Adipose tissue (tissue), 3 donors: ENCODE data around the gene COPS3. TPM values are rescaled to one million over a fixed set of nuclear protein-coding genes. Genes with fewer than 3 reads are reported as not detected.

Source experiments
- H3K27ac ChIP-seq: one replicate; pipeline ENCODE4 v1.5.1; 2013; ENCODE audit warnings: low read depth, low read length
- WGBS, 3 donors: extraction: QIAGEN DNeasy Blood & Tissue Kit; methylation state at CpG; one replicate each; pipeline ENCODE4 v1.1.7; 2013; 5-methylcytosine and 5-hydroxymethylcytosine counted together
- polyA plus RNA-seq, 3 donors: library from polyadenylated mRNA; stranded (reverse); fragments of 200-250 nt; gene quantifications; one replicate each; pipeline ENCODE4 v1.2.3, GENCODE V29; 2013
- donor health status: healthy with polysubstance abuse.
- donor health status: Bipolar disorder and iron deficiency.
- donor health status: healthy.

Gene COPS3
- polyA plus RNA-seq: 10 to 100 TPM; 40.6 to 57.6 (median 44.3) TPM

DNA sequence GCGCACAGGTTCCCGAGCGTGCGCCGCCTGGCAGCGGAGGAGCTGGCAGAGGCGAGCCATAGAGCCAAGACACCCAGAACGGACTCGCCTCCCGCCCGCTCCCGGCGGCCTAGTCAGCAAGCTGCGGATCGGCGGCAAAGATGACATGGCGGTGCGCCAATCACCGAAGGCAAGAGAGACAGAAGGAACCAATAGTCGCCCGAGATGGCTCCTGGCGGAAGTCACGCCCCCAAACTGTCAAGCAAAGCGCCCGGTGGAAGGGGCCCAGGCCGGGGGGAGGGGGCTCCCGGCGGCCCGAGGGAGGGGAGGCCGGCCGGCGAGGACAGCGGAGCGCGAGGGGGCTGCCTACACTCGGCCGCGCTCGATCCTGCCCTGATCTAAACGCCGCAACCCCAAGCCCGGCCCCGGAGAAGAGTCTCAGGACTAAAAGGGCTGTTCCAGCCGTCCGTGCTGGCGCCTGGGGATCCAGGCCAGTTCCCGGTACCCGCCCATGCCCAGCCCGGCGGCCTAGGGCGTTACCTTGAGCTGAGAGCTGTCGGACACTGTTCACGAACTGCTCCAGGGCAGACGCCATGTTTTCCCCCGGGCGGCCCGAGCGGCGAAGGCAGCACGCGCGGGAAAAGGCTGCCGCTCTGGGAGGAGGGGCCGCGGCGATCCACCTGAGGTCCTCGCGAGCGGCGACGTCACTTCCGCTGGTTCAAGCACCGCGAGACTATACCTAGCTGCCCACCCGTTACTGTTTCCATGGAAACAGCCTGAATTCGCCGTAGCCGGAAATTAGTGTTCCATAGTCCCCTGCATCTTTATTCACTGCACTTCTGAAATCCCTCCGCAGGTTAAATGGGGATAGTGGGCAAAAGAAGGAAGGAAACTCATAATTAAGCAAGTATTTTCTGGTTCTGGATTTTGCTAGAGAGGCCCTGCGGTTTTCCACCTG is at the start of gene COPS3:
Gene COPS3, minus strand, starts transcription at position 634 of the 937 bp plus-strand sequence. Its CDS starts 60 bp downstream, at position 574.
- peak within 1 kb of the TSS; percentile 95 for H3K27ac ChIP-seq
- 0% methylated on average over 70 to 80 of the region's 80 CpGs for WGBS, 3 donors

DNA sequence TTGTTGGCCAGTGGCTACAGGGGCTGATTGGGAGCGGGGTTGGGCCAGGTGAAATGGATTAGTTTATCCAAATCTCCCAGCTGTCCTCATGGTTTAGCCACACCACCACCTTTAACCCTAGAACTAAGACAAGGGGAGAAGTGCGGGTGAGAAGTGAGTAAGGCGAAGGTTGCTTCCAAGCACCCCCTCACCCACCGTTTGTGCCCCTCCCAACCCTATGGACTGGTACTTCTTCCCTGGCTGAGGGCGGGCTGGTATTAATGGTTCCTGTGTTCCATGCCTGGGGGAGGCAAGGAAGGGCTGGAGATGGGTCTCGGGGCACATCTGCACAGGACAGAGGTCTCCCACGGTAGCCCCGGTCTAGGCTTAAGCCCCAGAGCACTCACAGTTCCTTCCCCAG is 47.2 kb upstream of the COPS3 start:
- 84 to 90% (median 86%) methylated on average over 8 of the region's 8 CpGs for WGBS, 3 donors
- H3K27ac ChIP-seq: no peak overlapping the region

DNA sequence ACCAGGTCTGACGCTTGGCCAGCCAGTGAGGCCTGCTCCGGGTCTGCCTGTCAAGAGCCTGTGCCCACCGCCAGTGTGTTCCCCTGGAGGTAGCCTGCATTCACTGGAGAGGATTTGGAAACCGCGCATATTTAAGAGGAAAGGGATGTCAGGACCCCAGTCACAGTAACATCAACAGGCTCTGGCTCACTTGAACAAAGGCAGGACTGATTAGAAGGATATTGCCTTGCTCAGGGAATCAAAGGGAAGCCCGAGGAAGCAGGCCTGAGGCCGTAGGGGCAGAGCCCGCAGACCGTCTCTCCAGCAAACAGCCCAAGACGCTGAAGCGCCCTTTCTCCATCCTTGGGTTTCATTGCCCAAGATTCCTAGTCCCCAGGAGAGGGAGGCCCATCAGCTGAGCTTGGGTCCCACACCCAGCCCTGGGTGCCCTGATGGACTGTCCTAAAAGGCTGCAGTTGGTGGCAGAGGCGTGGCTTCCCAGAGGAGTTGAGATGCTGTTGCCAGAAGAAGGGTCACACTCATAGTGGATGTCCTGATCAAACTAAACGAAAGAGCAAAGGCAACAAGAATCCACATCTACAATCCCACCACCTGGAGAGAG is 45.3 kb upstream of the COPS3 start:
- no peak overlapping the region for H3K27ac ChIP-seq
- 91 to 95% (median 92%) methylated on average over 13 of the region's 13 CpGs for WGBS, 3 donors

DNA sequence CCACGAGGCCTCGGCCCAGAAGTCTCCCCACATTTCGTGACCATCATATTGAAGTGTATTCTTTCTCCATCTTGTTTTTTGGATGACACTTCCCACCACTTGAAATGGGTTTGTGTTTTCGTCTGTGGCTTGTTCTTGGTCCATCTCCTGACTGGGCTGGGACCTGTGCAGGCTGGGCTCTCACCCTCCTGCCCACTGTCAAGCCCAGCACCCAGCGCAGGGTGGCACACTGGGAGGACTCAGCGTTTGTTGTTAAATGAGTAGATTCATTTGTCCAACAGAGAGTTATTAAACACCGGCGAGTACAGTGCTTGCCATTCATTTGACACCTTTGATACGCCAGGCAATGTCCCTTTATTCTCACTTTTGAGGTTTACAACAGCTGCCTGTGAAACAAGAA is 44.8 kb upstream of the COPS3 start:
- WGBS, 3 donors: 86 to 94% (median 88%) methylated on average over 9 of the region's 9 CpGs
- H3K27ac ChIP-seq: no peak overlapping the region

DNA sequence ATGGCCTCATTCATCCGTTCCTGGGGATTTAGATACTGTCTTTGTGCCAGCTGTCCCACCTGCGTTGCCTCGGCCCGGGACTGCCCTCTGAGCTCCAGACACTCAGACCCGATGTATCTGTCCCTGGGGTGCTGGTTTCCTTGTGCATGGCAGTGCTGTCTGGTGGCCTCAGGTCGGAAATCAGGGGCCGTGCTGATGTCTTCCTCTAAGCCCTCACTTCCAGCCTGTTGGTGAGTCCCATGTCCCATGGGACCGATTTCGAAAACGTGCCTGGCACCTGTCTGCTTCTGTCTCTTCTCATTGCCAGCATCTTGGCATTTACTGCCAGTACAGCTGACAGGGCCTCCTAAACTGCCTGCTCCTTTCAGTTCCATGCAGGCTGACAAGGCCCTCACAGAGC is 44.2 kb upstream of the COPS3 start:
- H3K27ac ChIP-seq: no peak overlapping the region
- WGBS, 3 donors: 91 to 94% (median 93%) methylated on average over 10 of the region's 10 CpGs

DNA sequence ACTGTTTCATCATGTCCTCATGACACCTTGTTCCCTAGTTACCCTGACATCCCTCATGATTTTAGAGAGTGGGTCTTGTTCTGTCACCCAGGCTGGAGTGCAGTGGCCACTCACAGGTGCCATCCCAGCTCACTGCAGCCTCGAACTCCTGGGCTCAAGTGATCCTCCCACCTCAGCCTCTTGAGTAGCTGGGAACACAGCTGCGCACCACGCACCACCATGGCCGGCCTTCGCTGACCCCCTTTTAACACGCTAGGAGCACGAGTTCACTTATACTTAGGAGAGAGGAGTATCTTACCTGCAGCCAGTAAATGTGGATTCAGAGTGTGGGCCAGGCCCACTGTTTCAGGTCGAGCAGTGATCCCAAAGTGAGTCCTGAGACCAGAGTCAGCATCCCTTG is 43.6 kb upstream of the COPS3 start:
- WGBS, 3 donors: 91 to 96% (median 94%) methylated on average over 8 of the region's 8 CpGs
- no peak overlapping the region for H3K27ac ChIP-seq

DNA sequence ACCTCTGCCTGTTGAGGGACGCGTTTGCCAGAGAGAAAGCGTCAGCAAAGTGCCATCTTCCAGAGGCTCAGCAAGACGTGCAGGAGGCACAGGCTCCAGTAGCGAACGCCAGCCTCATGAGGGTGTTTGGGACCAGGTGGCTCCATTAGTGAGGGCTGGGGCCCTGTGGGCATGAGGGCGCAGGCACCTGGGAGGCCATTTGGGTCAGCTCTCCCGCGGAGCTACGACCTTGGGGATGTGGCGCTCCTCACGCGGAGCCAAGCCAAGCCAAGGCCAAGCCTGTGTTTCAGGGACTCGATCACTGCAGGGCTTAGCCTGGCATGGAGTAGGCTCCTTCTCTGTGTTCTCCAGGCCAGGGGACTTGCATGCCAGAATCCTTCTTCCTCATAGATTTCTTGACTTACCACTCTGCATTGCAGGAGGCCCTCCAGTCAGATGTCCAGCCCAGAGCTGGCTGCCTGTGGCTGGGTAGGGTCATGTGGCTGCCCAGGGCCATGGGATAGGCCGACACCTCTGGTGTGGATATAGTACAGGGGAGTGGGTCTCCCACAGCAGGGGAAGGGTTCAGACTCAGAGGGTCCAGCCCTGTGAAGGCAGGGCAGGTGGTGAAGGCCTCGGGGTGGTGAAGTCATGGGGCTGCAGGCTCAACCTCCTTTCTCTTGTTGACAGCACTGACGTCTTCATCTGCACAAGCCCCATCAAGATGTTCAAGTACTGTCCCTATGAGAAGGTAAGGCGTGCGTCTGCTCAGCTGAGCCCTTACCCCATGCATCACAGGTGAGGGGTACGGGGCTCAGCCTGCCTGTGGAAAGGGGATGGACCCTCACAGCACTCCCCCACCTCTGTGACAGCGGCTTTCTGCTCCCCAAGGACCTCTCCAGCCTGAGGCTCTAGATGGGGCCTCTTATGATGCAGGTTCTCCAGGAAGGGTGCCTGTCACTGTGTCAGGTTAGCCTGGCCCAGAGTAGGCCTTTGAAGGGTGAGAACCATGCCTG is 41.8 kb upstream of the COPS3 start:
- 86 to 95% (median 95%) methylated on average over 21 of the region's 21 CpGs for WGBS, 3 donors
- H3K27ac ChIP-seq: no peak overlapping the region

DNA sequence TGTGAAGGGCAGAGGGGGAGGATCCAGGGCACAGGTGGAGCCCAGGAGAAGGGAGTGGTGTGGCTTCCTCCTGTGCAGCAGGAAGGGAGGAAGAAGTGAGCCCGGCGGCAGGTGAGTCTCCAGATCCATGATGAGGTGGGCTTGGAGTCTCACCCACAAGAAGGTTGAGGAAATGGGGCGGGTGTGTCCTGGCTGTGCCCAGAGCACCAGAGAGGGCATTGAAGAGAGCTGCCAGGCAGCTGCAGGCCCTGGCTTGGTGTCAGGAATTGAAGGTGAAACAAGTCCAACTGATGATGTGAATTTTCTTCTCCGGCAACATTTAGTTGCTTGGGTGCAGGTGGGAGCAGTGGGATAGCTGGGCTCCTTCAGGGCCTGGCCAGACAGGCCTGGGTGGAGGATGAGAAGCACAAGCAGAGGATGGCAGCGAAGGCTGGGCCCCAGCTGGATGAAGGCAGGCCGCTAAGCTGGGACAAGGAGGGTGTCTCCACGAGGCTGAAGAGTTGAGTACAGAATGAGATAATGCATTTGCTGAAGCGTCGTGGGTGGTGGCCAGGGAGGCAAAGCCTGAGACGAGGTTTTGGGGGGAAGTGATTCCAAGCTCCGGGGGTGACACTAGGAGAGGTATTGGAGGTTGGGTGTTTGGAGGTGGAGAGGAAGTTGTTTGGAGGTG is 40.4 kb upstream of the COPS3 start:
- 83 to 85% (median 84%) methylated on average over 11 of the region's 11 CpGs for WGBS, 3 donors

DNA sequence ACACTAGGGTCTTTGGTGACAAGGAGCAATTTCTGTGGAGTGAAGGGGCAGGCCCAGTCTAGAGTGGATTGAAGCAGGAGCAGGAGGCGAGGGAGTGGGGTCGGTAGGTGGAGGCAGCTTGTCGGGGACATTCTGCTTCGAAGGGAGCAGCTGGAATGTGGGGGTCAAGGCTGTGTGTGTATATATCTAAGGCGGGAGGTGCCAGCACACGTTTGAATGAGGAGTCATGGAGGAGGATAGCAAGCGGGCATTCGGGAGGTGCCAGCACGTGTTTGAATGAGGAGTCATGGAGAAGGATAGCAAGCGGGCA is 39.8 kb upstream of the COPS3 start:
- WGBS, 3 donors: 85 to 90% (median 90%) methylated on average over 10 of the region's 10 CpGs
- no peak overlapping the region for H3K27ac ChIP-seq

More for the DNA sequence above, 40.4 kb upstream of the COPS3 start:
- H3K27ac ChIP-seq: no peak overlapping the region

DNA sequence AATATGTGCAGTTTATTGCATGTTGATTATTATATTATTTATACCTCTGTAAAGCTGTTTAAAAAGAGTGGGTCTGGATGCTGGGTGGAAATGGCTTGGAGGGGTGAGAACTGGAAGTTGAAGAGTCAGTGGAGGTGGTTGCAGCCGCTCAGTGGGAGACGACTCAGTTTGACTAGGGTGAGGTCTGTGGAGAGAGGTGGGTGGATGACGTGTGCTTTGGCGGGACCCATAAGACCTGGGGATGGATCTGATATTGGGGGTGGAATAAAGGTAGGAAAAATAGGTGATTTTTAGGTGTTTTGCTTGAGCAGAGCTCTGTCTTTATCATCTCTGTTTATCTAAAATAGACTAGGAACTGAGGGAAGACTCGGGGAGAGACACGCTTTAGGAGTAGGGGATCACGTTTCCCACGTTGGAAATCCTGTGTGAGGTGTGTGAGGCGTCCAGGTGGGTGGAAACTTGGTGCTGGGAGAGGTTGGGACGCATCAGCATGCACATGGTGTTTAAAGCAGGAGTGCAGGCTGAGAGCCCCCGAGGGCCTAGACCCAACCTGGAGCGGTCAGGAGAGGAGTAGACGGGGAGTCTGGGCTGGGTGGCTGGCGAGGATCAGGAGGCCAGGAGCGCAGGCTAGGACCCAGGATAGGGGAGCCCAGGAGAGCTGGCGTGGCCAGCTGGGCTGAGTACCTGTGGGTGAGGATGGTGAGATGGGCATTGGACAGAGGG is 39.3 kb upstream of the COPS3 start:
- H3K27ac ChIP-seq: no peak overlapping the region
- WGBS, 3 donors: 91 to 93% (median 93%) methylated on average over 16 of the region's 16 CpGs

DNA sequence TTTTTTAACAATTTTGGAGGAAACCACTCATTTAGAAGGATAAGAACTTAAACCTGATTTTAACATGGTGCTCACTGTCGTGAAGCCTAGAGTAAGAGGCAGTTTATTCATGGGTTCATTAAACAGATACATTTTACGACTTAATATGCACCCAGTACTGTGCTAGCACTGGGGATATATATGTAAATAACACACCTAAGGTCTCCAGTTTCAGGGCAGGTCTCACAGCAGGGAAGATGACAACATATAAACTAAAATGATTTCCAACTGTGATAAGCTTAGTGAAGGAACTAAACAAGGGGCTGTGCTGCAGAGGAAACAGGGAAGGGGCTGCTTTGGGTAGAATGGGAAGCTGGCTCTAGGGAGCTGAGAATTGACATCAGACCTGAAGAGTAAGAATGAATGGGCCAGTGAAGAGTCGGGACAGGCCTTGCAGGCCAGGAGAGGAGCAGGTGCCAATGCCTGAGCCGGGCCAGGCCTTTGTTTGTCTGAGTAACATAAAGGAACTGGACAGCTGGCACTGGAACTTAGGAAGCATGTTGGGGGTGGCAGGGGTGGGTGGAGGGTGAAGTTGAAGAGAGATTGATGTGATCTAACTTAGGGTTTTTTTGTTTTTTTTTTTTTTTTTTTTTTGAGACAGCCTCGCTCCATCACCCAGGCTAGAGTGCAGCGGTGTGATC is 34.2 kb upstream of the COPS3 start:
- 77 to 91% (median 81%) methylated on average over 6 of the region's 6 CpGs for WGBS, 3 donors
- H3K27ac ChIP-seq: no peak overlapping the region

DNA sequence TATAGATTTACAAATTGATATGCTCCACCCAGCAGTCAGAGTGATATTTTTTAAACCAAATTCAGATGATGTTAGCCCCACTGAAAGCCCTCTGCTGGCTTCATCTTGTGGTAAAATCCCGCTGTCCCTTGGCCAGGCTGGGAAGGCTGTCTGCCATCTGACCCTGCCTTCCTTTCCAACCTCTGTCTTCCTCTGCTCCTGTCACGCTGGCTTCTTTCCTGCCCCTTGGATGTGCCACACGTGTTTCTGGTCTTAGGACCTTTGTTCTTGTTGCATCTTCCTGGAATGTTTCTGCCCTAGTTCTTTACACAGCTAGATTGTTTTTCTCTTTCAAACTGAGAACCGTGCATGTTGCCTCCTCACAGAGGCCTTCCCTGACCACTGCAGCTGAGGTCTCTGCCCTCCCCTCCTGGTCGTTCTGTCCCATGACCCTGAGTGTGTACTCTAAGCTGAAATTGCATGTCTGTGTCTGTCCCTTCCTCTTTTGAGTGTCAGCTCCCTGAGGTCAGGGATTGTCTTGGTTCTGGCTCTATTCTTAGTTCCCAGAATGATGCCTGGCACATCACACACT is 33.5 kb upstream of the COPS3 start:
- WGBS, 3 donors: 52 to 77% (median 75%) methylated on average over 5 of the region's 5 CpGs

DNA sequence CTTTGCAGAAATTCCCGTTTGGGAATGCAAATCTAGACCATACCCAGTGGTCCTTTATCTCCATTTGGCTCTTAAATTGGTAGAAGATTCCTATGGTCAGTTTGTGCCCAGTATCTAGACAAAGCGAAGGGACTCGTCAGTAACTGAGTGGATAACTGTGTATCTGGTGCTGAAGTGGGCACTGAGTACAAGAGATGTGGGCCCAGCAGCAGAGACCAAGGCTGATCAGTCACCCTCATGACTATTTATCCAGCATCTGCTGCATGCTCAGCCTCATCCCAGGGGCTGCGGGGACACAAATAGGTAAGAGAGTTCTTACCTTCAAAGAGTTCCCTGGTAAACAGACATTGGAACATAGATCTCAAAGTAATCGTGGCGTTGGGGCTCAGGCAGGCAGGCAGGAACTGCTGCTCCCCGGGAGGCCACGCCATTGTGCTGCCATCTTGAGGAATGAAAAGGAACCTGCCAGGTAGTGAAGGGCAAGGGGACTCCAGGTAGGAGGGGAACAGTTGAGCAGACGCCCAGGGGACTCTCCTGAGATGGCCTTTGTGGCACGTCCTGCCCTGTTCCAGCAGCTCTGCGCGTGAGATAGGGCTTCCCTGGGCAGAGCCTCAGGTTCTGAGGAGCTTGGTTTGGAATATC is 32.4 kb upstream of the COPS3 start:
- 48 to 68% (median 62%) methylated on average over 12 of the region's 12 CpGs for WGBS, 3 donors
- H3K27ac ChIP-seq: no peak overlapping the region

More for the DNA sequence above, 33.5 kb upstream of the COPS3 start:
- H3K27ac ChIP-seq: no peak overlapping the region

DNA sequence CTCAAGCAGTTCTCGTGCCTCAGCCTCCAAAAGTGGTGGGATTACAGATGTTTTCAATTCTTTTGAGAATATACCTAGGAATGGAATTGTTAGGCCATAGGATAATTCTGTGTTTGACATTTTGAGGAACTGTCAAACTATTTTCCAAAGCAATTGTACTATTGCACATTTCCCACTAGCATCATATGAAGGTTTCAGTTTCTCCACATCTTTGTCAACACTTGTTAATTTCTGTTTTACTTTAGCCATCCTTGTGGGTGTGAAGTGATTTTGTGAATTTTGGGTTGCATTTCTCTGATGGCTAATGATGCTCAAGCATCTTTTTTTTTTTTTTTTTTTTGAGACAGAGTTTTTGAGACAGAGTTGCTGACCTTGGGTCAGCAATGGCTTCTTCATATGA is 28.3 kb upstream of the COPS3 start:
- no peak overlapping the region for H3K27ac ChIP-seq
- 97 to 100% (median 98%) methylated on average over 1 of the region's 1 CpG for WGBS, 3 donors

DNA sequence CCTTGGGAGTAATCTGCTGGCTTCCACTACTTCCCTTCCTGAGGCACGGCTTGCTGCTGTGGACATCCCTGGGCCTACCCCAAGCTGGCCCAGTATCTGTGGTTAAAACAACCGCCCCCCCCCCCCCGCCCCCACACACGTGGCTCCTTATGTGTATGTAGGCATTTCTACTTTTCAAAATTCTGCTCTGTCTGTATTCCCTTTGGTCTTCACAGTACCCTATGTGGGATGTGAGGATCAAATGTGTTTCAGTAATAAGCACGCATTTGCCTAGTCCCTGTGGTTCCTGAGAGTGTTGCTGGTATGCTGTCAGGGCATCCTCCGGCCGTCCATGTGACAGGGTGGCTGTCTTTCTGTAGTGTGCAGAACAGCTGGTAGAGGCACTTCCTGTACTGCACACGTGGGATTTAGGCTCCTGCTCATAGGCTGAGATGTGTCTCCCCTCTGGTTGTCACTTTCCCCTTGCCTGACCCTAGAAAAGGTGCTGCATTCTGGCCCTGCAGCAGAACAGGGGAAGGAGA is 24.3 kb upstream of the COPS3 start:
- no peak overlapping the region for H3K27ac ChIP-seq
- 35 to 57% (median 38%) methylated on average over 8 of the region's 8 CpGs for WGBS, 3 donors

DNA sequence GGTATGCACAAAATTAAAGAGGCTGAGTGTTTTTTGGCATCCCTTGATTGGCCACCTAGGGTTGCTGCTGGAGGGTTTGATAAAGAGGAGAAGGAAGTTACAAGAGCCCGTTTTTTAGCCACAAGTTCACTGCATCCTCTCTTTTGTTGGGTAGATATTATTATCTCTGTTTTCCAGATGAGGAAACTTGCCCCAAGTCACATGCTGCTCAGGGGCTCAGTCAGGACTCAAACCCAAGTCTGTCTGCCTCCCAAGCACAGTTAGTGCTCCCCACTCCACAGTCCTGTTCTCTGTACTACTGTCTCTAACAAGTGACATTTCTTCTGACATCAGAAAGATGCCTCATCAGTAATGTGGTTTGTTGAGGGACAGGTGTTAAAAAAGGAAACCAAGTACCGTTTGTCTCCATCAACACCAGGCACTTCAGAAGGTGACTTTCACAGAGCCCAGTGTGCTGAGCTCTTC is 23.5 kb upstream of the COPS3 start:
- 42 to 71% (median 53%) methylated on average over 2 of the region's 2 CpGs for WGBS, 3 donors
- no peak overlapping the region for H3K27ac ChIP-seq
